Measurements from ENCODE around the gene CDH8.

CDH8 gene

DNA sequence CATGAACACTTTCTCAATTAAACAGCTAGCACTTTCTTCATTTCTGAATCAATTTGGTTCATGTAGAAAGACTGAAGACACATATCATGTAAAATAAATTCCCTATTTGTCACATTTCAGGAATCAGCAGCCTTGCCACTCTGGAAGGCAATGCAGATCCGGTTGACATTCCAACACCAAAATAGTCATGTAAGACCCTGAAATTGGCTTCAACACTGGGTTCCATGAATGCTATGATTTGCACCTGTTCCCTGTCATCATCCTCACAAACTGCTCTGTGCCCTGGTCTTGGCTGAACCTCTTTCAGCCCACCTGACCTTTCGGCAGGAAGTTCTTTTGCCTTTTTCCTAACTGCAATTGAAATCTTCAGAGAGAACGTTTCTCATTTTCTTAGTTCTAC, 156.9 kb downstream of the CDH8 start:
- TF ChIP-seq, protein P1, sequence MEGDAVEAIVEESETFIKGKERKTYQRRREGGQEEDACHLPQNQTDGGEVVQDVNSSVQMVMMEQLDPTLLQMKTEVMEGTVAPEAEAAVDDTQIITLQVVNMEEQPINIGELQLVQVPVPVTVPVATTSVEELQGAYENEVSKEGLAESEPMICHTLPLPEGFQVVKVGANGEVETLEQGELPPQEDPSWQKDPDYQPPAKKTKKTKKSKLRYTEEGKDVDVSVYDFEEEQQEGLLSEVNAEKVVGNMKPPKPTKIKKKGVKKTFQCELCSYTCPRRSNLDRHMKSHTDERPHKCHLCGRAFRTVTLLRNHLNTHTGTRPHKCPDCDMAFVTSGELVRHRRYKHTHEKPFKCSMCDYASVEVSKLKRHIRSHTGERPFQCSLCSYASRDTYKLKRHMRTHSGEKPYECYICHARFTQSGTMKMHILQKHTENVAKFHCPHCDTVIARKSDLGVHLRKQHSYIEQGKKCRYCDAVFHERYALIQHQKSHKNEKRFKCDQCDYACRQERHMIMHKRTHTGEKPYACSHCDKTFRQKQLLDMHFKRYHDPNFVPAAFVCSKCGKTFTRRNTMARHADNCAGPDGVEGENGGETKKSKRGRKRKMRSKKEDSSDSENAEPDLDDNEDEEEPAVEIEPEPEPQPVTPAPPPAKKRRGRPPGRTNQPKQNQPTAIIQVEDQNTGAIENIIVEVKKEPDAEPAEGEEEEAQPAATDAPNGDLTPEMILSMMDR (IDR thresholded peaks at IDR 0.05), result no peak

DNA sequence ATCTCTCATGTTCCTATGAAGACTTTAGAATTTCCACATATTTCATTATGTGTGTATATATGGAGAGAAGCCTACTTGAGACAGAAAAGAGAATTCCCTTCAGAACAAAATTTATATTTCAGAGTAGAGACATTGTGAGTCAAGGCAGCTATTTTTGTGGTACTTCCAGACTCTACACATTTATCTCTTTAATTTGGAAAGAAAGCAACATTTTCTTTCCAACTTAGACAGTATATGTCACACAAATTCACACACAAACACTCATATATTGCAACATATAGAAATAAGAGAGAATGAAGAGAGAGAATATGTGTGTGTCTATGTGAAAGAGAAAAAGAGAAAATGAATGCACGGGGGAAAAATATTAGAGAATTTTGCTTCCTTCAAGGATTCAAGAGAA, 158.8 kb downstream of the CDH8 start:
- TF ChIP-seq, protein P1 (IDR thresholded peaks at IDR 0.05), result no peak

DNA sequence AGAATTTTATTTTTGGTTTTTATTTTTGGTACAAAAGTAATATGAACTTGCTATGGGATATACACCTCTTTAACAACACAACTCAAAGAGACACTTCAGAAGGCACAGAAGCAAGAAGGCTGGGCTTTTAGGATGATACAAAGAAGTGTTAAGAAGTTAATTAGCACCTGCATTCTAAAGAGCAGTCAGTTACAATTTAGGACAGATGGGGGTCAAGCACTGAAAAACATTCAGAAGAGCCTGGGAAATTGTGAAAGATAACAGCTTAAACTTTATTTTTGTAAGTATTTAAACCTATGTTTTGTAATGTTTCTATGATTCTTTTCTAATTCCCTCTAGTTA, 163.5 kb downstream of the CDH8 start:
- TF ChIP-seq, protein P1 (IDR thresholded peaks at IDR 0.05), result no peak

DNA sequence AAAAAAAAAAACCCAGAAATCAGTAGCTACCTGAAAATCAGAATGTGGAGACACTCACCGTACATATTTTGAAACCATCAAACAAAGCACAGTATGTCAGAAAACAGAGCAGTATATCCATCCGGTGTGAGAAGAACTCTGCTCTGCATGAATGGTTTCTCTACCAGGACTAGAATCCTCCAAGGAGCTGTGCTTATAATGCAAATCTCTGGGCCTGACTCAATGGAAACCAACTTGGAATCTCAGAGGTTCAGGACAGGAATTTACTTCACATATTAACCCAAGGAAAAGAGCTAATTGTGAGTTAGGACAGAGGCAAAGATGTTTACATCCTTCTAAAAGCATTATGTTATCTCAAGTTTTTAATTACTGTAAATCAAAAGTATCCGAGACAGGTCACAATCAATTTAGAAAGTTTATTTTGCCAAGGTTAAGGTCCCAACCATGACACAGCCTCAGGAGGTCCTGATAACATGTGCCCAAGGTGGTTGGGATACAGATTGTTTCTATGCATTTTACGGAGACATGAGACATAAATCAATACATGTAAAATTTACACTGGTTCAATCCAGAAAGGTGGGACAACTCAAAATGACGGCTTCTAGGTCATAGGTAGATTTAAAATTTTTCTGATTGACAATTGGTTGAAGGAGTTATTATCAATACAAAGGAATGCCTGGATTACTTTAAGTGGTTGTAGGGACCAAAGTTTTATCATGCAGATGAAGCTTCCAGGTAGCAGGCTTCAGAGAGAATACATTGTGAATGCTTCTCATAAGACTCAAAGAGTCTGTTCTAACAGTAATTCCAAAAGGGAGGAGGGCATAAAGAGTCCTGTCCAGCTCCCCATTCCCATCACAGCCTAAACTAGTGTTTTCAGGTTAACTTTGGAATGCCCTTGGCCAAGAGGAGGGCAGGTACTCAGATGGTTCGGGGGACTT, 164.1 kb downstream of the CDH8 start:
- TF ChIP-seq, protein P1 (IDR thresholded peaks at IDR 0.05), result no peak

DNA sequence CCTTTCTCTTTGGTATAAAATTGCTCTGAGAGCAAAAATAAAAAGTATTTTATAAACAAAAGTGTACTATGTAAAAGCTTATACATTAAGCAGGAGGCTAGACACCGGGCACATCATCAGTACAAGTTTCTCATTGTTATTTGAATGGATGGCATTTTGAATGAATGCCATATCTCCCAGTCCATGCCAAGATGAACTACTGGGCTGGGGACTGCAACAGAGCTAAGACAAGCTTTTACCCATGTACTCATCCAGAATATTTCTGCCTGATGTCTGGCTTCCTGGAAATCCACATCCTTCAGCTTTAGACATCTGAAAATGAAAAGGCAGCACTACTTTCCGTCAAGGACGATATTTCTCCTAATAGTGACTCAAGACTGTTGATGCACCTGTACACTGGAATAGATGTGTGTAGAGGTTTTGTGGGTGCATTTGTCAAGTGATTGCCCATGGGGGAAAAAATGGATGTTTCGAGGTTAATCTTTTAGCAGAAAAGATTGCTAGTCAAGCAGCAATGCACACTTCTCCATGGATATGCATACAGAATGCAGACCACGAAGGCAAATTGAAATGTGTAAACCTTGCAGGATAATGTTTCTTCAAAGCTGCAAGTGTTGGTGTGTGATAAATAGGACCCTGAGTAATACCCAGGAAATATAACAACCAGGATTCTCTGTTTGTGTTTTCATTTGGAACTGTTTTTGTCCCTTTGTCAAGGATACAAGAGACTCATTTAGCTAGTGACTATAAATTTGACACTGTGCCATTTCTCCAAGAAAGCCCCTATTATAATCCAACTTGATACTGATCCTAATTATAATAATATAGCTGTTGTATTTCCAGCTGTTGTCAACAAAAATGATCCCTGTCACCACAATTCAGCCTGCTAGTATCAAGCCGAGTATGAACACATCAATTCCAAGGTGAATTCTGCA, 173.8 kb downstream of the CDH8 start:
- TF ChIP-seq, protein P1 (IDR thresholded peaks at IDR 0.05), result no peak

DNA sequence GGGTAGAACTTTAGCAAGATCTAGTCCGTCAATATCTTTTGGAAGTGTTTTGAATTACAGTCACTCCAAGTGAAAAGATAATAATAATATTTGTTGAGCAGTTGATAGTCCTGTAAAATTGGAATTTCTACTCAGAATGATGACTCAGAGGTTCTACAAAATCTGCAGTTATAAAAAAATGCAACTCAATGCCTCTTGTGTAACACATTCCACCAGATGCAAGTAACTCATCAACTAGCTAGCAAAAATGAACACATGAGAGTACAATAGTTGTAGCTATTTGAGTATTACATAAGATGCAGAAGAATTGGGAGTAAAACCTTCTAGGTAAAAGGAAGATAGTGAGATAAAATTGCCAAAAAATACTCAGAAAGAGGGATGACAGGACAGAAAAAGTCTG, 177.2 kb downstream of the CDH8 start:
- TF ChIP-seq, protein P1 (IDR thresholded peaks at IDR 0.05), result no peak

DNA sequence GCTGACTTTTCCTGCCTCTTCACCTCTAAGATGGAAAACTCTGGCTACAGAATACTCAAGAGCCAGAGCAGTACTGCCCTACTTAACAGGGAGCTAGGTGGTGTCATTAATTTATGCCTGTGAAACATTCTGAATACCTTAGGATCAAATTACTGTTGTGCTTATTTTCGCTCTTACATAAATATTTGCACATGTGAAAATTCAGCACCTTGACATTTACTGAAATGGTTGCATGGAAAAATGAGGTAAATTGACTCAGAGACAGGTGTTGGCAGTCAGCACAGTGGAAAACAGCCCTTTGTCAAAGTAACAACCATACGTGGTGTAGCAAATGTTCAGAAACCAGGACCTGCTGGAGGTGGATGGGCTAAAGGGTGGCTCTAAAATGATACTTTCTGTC, 193.6 kb downstream of the CDH8 start:
- TF ChIP-seq, protein P1 (IDR thresholded peaks at IDR 0.05), result no peak
